ENCODE measurements around the gene FBLN2. TPM values are rescaled to one million over a fixed set of nuclear protein-coding genes. Genes with fewer than 3 reads are reported as not detected.

Gene FBLN2
- polyA plus RNA-seq, 2 of the 4 experiments (the other 2 are of a cell fraction): 1.1 to 2.7 TPM

DNA sequence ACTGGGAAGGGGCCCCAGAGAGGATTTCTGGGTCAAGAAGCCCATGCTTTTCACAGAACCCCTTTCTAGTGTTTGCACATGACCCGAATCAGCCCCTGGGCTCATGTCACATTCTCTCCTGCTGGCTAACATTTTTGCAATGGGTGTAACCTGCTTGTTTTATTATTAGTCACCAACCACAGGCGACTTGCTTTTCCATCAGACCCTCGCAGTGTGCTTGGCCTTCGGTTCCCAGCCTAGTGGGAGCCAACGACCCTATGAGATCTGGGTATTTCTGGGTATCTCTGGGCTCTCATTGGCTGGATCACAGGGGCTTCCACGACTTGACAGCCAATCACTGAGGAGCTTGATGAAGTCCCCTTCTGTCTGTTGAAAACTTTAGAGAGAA is 11.0 kb upstream of the FBLN2 start:
- WGBS (ENCODE audit: missing lambda C conversion rate): 7% methylated on average over 6 of the region's 6 CpGs
- ChIA-PET CTCF (interaction anchor here (0.9 to 5.5 kb wide), 8 partner anchors 9 to 119 kb away, joined by 4 to 29 read pairs (median 13); no protein-coding TSS in a partner anchor), POLR2A (no interaction called here)
- peak overlapping the region; percentile 63 to 83 for H3K27ac ChIP-seq
- peaks cover 45% of the 10 kb centered on the region for H3K4me1 ChIP-seq
- H3K9me3 ChIP-seq: peaks cover 11% of the 10 kb centered on the region; the same call in 2 of the 3 replicates
- TF ChIP-seq RARB (CRISPR knock-in tag; IDR thresholded peaks at IDR 0.05) (no peak), EP300 (IDR thresholded peaks at IDR 0.05) (0 out of 5 replicates have a peak, but pooled peaks of 1 of the 2 experiments have one; percentile 20), FOSL2 (IDR thresholded peaks at IDR 0.05) (no peak), FOSL2 (CRISPR knock-in tag; IDR thresholded peaks at IDR 0.05) (peak; percentile 73), ZSCAN20 (CRISPR knock-in tag; IDR thresholded peaks at IDR 0.05) (no peak), JUN (IDR thresholded peaks at IDR 0.05) (no peak), MAX (IDR thresholded peaks at IDR 0.05) (peak; percentile 56)
- FAIRE-seq (no peak), DNase-seq (ENCODE audit: low read depth in 1 of 2, low spot score in 1 of 2) (peak; percentile 72 to 84), ATAC-seq (peak; percentile 73 to 87)
- no peak overlapping the region for H3K4me3 ChIP-seq
- H3K4me2 ChIP-seq: peak overlapping the region; percentile 39

DNA sequence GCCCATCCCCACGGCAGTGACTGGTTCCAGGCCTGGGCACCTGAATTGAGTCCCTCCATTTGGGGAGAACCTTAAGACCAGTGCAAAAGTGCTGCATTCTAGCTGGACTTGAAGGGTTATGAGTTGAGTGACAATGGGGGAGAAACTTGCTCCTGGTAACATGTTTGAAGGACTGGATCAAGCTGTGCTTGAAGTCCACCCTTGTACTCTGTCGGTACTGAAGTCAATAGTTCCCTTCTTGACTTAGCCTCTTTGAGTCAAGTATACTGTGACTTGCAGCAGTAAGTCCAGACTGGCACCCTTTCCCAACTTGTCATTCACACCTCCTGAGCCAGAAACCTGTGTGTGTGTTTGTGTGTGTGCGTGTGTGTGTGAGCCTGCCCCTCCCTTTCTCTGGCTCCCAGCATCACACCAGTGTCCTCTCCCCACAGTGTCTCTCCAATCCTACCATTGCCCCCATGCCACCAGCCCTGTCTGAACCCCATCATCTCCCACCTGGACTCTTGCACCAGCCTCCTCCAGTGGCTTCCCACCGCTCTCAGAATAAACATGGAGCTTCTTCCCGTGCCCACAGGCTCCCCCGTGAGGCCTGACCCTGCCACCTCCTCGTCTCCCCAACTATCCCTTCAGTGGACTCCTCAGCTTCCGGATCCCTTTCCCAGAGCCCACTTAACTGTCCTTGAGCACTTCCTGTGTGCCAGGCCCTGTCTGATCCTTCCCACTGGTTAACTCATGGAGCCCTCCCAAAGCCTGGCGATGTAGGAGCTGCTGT is 10.2 kb upstream of the FBLN2 start:
- DNase-seq (ENCODE audit: low read depth in 1 of 2, low spot score in 1 of 2): no peak

DNA sequence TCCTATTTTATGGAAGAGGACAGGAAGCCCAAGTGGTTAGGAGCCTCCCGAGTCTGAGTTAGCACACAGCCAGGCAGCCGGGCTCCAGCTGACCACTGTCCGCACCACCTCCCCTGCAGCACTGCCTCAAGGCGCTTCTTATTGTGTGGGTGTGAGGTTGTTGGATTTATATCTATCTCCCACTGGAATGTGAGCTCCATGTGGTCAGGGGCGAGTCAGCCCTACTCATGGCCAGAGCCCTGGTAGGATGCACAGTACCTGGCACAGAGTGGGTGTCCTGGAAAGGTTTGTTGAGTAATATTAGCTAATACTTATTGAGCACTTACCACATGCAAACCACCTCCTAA is 9.7 kb upstream of the FBLN2 start:
- WGBS (ENCODE audit: missing lambda C conversion rate): 94% methylated on average over 5 of the region's 5 CpGs
- H3K4me1 ChIP-seq: peaks cover 54% of the 10 kb centered on the region
- no peak overlapping the region for H3K4me2 ChIP-seq
- ATAC-seq (no peak), DNase-seq (ENCODE audit: low read depth in 1 of 2, low spot score in 1 of 2) (no peak), FAIRE-seq (no peak)
- TF ChIP-seq NR3C1 (IDR thresholded peaks at IDR 0.05) (no peak), GATA3 (IDR thresholded peaks at IDR 0.05; ENCODE audit: borderline replicate concordance) (no peak), CTCF (IDR thresholded peaks at IDR 0.05) (no peak), ZSCAN20 (CRISPR knock-in tag; IDR thresholded peaks at IDR 0.05) (no peak), RFX5 (IDR thresholded peaks at IDR 0.05) (no peak), KDM5A (IDR thresholded peaks at IDR 0.05) (no peak), RNF2 (IDR thresholded peaks at IDR 0.05; ENCODE audit: borderline replicate concordance, low read depth) (no peak), CEBPB (IDR thresholded peaks at IDR 0.05) (no peak), JUN (IDR thresholded peaks at IDR 0.05) (no peak), POLR2A (IDR thresholded peaks at IDR 0.05; ENCODE audit: low read length) (no peak), PBX3 (IDR thresholded peaks at IDR 0.05) (no peak), RAD21 (conservative IDR thresholded peaks at IDR 0.05 in 1 of 2, IDR thresholded peaks at IDR 0.05 in 1 of 2) (no peak)
- H3K4me3 ChIP-seq: no peak overlapping the region
- H3K9me3 ChIP-seq: peaks cover 11% of the 10 kb centered on the region; the same call in 2 of the 3 replicates
- POLR2A ChIA-PET: no interaction called here
- CTCF ChIA-PET: interaction anchor here (1.5 to 5.5 kb wide), 6 partner anchors 10 to 112 kb away, joined by 4 to 29 read pairs (median 22); no protein-coding TSS in a partner anchor
- H3K27ac ChIP-seq: peak overlapping the region; percentile 63 to 83

More for the DNA sequence above, 10.2 kb upstream of the FBLN2 start:
- Histone ChIP-seq H3K9me3 (peaks cover 11% of the 10 kb centered on the region; the same call in 2 of the 3 replicates), H3K4me2 (peak overlapping the region; percentile 39), H3K4me3 (no peak overlapping the region), H3K27ac (peak overlapping the region; percentile 63 to 83), H3K4me1 (peaks cover 53% of the 10 kb centered on the region)
- FAIRE-seq (no peak), ATAC-seq (no peak)
- TF ChIP-seq POLR2A (IDR thresholded peaks at IDR 0.05; ENCODE audit: low read length): no peak
- TF ChIP-seq MAZ (IDR thresholded peaks at IDR 0.05; ENCODE audit: borderline replicate concordance, low read depth, low read length): no peak
- TF ChIP-seq EHF (CRISPR knock-in tag; IDR thresholded peaks at IDR 0.05): no peak
- TF ChIP-seq HOXB13 (CRISPR knock-in tag; IDR thresholded peaks at IDR 0.05; ENCODE audit: low read depth): no peak
- no peak for TF ChIP-seq MAFK (IDR thresholded peaks at IDR 0.05; ENCODE audit: partially characterized antibody)
- no peak for TF ChIP-seq BHLHE40 (IDR thresholded peaks at IDR 0.05; ENCODE audit: low read depth, low read length)
- TF ChIP-seq, protein P1, sequence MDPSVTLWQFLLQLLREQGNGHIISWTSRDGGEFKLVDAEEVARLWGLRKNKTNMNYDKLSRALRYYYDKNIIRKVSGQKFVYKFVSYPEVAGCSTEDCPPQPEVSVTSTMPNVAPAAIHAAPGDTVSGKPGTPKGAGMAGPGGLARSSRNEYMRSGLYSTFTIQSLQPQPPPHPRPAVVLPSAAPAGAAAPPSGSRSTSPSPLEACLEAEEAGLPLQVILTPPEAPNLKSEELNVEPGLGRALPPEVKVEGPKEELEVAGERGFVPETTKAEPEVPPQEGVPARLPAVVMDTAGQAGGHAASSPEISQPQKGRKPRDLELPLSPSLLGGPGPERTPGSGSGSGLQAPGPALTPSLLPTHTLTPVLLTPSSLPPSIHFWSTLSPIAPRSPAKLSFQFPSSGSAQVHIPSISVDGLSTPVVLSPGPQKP (IDR thresholded peaks at IDR 0.05; ENCODE audit: low read depth, low read length): no peak
- no peak for TF ChIP-seq HEYL (CRISPR knock-in tag; IDR thresholded peaks at IDR 0.05)
- no peak for TF ChIP-seq JUN (IDR thresholded peaks at IDR 0.05)
- no peak for TF ChIP-seq TFCP2L1 (CRISPR knock-in tag; IDR thresholded peaks at IDR 0.05)
- TF ChIP-seq KDM5A (IDR thresholded peaks at IDR 0.05): no peak
- no peak for TF ChIP-seq CBX2 (IDR thresholded peaks at IDR 0.05; ENCODE audit: borderline replicate concordance, low read depth)
- TF ChIP-seq EHMT2 (IDR thresholded peaks at IDR 0.05; ENCODE audit: low read depth): no peak
- no peak for TF ChIP-seq HDAC2 (IDR thresholded peaks at IDR 0.05)
- 86% methylated on average over 9 of the region's 9 CpGs for WGBS (ENCODE audit: missing lambda C conversion rate)
- POLR2A ChIA-PET: no interaction called here
- CTCF ChIA-PET: interaction anchor here (0.9 to 5.5 kb wide), 8 partner anchors 10 to 119 kb away, joined by 4 to 29 read pairs (median 13); no protein-coding TSS in a partner anchor

Measured in A549 (cell line).